ENCODE results near the gene C1RL. TPM values are rescaled to one million over a fixed set of nuclear protein-coding genes. Genes with fewer than 3 reads are reported as not detected.

The C1RL gene
- total and polyA plus RNA-seq, 4 donors, result 67.5 to 188 (median 124) TPM

- 42% methylated on average over 14 of the region's 14 CpGs for WGBS
- no peak for DNase-seq (ENCODE audit: low spot score)
Measured at GRCh38 chr12:7081037-7081436, 28.0 kb downstream of the C1RL start.

More at GRCh38 chr12:7081037-7081436, 28.0 kb downstream of the C1RL start:
- Histone ChIP-seq H3K27ac (ENCODE audit: low read depth in 1 of 2, low read length in 2 of 2) (peak overlapping the region; percentile 54 to 59), H3K4me1 (ENCODE audit: control insufficient read depth in 4 of 4, insufficient read depth in 4 of 4, low read length in 3 of 4) (peaks cover 9 to 59% (median 50%) of the 10 kb centered on the region in 4 donors), H3K4me3 (ENCODE audit: low read depth in 1 of 3, low read length in 3 of 3) (no peak overlapping the region), H3K36me3 (ENCODE audit: control insufficient read depth in 4 of 4, insufficient read depth in 3 of 4, low read depth in 1 of 4, low read length in 3 of 4) (peaks cover 4 to 45% (median 42%) of the 10 kb centered on the region in 4 donors), H3K27me3 (ENCODE audit: control insufficient read depth in 4 of 4, insufficient read depth in 4 of 4, low read length in 3 of 4) (no peaks in the 10 kb centered on the region), H3K9ac (ENCODE audit: low read depth in 1 of 2, low read length in 2 of 2) (no peak overlapping the region), H3K9me3 (ENCODE audit: control insufficient read depth in 4 of 4, low read length in 3 of 4) (no peaks in the 10 kb centered on the region)
- TF ChIP-seq EGR1 (IDR thresholded peaks at IDR 0.05; ENCODE audit: low read depth in 2 of 2) (peak in 1 of 2 donors; percentile 49), FOXA2 (IDR thresholded peaks at IDR 0.05) (no peak), NR2F2 (IDR thresholded peaks at IDR 0.05) (no peak), HNF4A (conservative IDR thresholded peaks at IDR 0.05) (peak in 1 of 2 donors; percentile 39), CTCF (IDR thresholded peaks at IDR 0.05; ENCODE audit: low read depth, low read length, missing input control) (no peak), MAX (IDR thresholded peaks at IDR 0.05) (no peak), ZBTB33 (IDR thresholded peaks at IDR 0.05) (no peak), YY1 (IDR thresholded peaks at IDR 0.05) (no peak), ATF3 (IDR thresholded peaks at IDR 0.05) (no peak), REST (IDR thresholded peaks at IDR 0.05) (no peak), TAF1 (conservative IDR thresholded peaks at IDR 0.05) (no peak), JUND (IDR thresholded peaks at IDR 0.05) (no peak), GABPA (IDR thresholded peaks at IDR 0.05 in 1 of 2, conservative IDR thresholded peaks at IDR 0.05 in 1 of 2) (no peak), RXRA (IDR thresholded peaks at IDR 0.05) (peak in 1 of 2 donors; percentile 24), HNF4G (IDR thresholded peaks at IDR 0.05) (no peak), RAD21 (IDR thresholded peaks at IDR 0.05) (no peak), SP1 (IDR thresholded peaks at IDR 0.05) (no peak), FOXA1 (IDR thresholded peaks at IDR 0.05) (no peak)
